GM12873 (cell line): ENCODE data around the gene VEZT.

Experiments used
- CTCF ChIP-seq: IDR thresholded peaks from 2 replicates; pipeline ENCODE4 v1.5.1; 2012; ENCODE audit warnings: low read depth, mild to moderate bottlenecking, moderate library complexity, low read length, control low read depth; ENCODE audit not compliant: insufficient read depth; ENCODE audit errors: missing control alignments

VEZT gene

DNA sequence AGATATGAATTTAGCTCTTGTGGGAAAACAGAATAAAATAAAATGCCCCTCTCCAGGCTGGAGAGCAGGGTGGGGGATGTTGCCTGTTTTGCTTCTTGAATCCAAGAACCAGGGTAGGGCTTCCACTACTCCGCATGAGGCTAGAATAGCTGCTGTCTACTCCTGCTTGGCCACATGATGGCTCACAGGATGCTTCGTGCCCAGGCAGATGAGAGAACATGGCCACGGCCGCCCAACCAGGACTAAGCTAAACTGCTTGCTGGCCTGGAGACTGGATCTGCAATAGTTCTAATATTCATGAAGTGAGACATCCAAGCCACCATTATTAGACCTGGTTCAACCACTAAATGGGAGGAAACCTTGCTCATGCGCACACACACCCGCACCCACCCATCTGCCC lies 134.1 kb downstream of the VEZT start:
- no peak for TF ChIP-seq CTCF
